CD14-positive monocyte (primary cell): ENCODE measurements around the gene SELENOP. TPM values are rescaled to one million over a fixed set of nuclear protein-coding genes. Genes with fewer than 3 reads are reported as not detected.

Experiments used
- DNase-seq, 3 donors: peaks; one replicate each; pipeline ENCODE4 v3.0.0-alpha.2; 2011 to 2022
- H2AFZ ChIP-seq: 2 replicates; pipeline ENCODE4 v1.6.0; 2012; ENCODE audit warnings: mild to moderate bottlenecking, low read depth, low read length, inconsistent platforms; ENCODE audit not compliant: insufficient read depth, poor library complexity, severe bottlenecking
- H3K27ac ChIP-seq, 2 donors: 1 replicate in 1 of 2; 2 replicates in 1 of 2; pipeline ENCODE4 v1.5.1; 2012 to 2013; ENCODE audit warnings: low read length in 2 of 2, control low read depth in 1 of 2, inconsistent platforms in 1 of 2, low read depth in 1 of 2, mild to moderate bottlenecking in 1 of 2
- H3K27me3 ChIP-seq, 2 donors: one replicate each; pipeline versions ENCODE4 v1.6.0 to v1.6.1; 2011 to 2013; ENCODE audit warnings: low read length in 2 of 2; ENCODE audit not compliant: control insufficient read depth in 2 of 2, insufficient read depth in 2 of 2
- H3K36me3 ChIP-seq, 2 donors: replicated peaks in 1 of 2; 1 replicate in 1 of 2; 2 replicates in 1 of 2; pipeline versions ENCODE4 v1.5.1 to v1.6.1; 2012 to 2013; ENCODE audit warnings: low read length in 2 of 2, control low read depth in 1 of 2, inconsistent platforms in 1 of 2, mild to moderate bottlenecking in 1 of 2; ENCODE audit not compliant: insufficient read depth in 2 of 2, control insufficient read depth in 1 of 2
- H3K4me1 ChIP-seq, 2 donors: 1 replicate in 1 of 2; 2 replicates in 1 of 2; pipeline versions ENCODE4 v1.5.1 to v1.6.1; 2012 to 2013; ENCODE audit warnings: low read length in 2 of 2, control low read depth in 1 of 2, inconsistent platforms in 1 of 2, mild to moderate bottlenecking in 1 of 2, moderate library complexity in 1 of 2; ENCODE audit not compliant: insufficient read depth in 2 of 2, control insufficient read depth in 1 of 2
- H3K4me2 ChIP-seq: replicated peaks from 2 replicates; pipeline ENCODE3; 2012; ENCODE audit warnings: low read length, moderate library complexity, mild to moderate bottlenecking; ENCODE audit not compliant: poor library complexity, severe bottlenecking; ENCODE audit errors: extremely low read depth
- H3K4me3 ChIP-seq, 3 experiments: fragments of 200-600 bp in 1 of 3; sonication (generic) in 1 of 3; replicated peaks in 1 of 3; 1 replicate in 2 of 3; 2 replicates in 1 of 3; pipeline ENCODE4 v1.5.1; 2011 to 2013; ENCODE audit warnings: low read length in 3 of 3, mild to moderate bottlenecking in 3 of 3, control low read depth in 2 of 3, low read depth in 2 of 3, inconsistent platforms in 1 of 3, moderate library complexity in 1 of 3
- H3K79me2 ChIP-seq: 2 replicates; pipeline ENCODE4 v1.6.0; 2012; ENCODE audit warnings: mild to moderate bottlenecking, control low read depth, inconsistent platforms, low read length, moderate library complexity; ENCODE audit not compliant: insufficient read depth
- H3K9ac ChIP-seq: 2 replicates; pipeline ENCODE4 v1.6.0; 2017; ENCODE audit warnings: low read length, mild to moderate bottlenecking; ENCODE audit not compliant: insufficient read depth, poor library complexity, severe bottlenecking
- H3K9me3 ChIP-seq, 2 donors: replicated peaks in 1 of 2; 1 replicate in 1 of 2; 2 replicates in 1 of 2; pipeline versions ENCODE4 v1.5.1 to v1.6.1; 2012 to 2013; ENCODE audit warnings: low read length in 2 of 2, control low read depth in 1 of 2; ENCODE audit not compliant: control insufficient read depth in 1 of 2, insufficient read depth in 1 of 2
- H4K20me1 ChIP-seq: 2 replicates; pipeline ENCODE4 v1.6.0; 2012; ENCODE audit warnings: mild to moderate bottlenecking, low read length, control low read depth, moderate library complexity; ENCODE audit not compliant: insufficient read depth
- H3K27ac Mint-ChIP-seq, 7 donors: one replicate each; pipeline ENCODE4 v1.8.0; 2020; ENCODE audit warnings: mild to moderate bottlenecking in 7 of 7, mixed read lengths in 7 of 7, moderate library complexity in 6 of 7, inconsistent platforms in 2 of 7
- H3K27me3 Mint-ChIP-seq, 3 donors: one replicate each; pipeline ENCODE4 v1.8.0; 2021 to 2022; ENCODE audit warnings: low read depth in 3 of 3, mild to moderate bottlenecking in 3 of 3, mixed read lengths in 3 of 3, moderate library complexity in 3 of 3, inconsistent platforms in 1 of 3
- H3K36me3 Mint-ChIP-seq, 2 donors: one replicate each; pipeline ENCODE4 v1.8.0; 2020; ENCODE audit warnings: mixed read lengths in 2 of 2, inconsistent platforms in 1 of 2, mild to moderate bottlenecking in 1 of 2
- H3K4me1 Mint-ChIP-seq: one replicate; pipeline ENCODE4 v1.8.0; 2020; ENCODE audit warnings: mild to moderate bottlenecking, mixed read lengths
- H3K4me3 Mint-ChIP-seq, 2 donors: one replicate each; pipeline ENCODE4 v1.8.0; 2020; ENCODE audit warnings: mild to moderate bottlenecking in 2 of 2, mixed read lengths in 2 of 2, moderate library complexity in 1 of 2
- H3K9me3 Mint-ChIP-seq, 7 donors: one replicate each; pipeline ENCODE4 v1.8.0; 2020 to 2022; ENCODE audit warnings: mixed read lengths in 7 of 7, mild to moderate bottlenecking in 6 of 7, moderate library complexity in 6 of 7, inconsistent platforms in 2 of 7
- CTCF ChIP-seq: fragments of 200-600 bp; IDR thresholded peaks from one replicate; pipeline ENCODE4 v1.8.0; 2022; ENCODE audit warnings: antibody characterized with exemption, mild to moderate bottlenecking
- WGBS: methylation state at CpG from one replicate; pipeline ENCODE4 v1.1.5; 2013; ENCODE audit warnings: missing lambda C conversion rate; ENCODE audit not compliant: insufficient coverage; 5-methylcytosine and 5-hydroxymethylcytosine counted together
- intact Hi-C, 2 donors: fragments of 100-400 bp; cut with micrococcal nuclease; formaldehyde crosslinking; loops; one replicate each; pipeline versions ENCODE4 v1.15.0 to v1.15.1; 2023
- polyA plus RNA-seq, 3 donors: library from polyadenylated mRNA; depleted of rRNA in 1 of 3; unstranded in 2 of 3; stranded (reverse) in 1 of 3; fragments of 300-500 nt in 2 of 3; fragments of >200 nt in 1 of 3; fragmentation: Illumina TruSeq in 2 of 3; gene quantifications; 1 replicate in 2 of 3; 2 replicates in 1 of 3; pipeline ENCODE4 v1.2.3, GENCODE V29; 2012 to 2021

SELENOP gene
- polyA plus RNA-seq, 3 donors, result 0.24 to 0.33 TPM; not detected in 1

- Histone ChIP-seq H3K27me3 (no peaks in the 10 kb centered on the region), H3K4me2 (no peak overlapping the region), H3K9me3 (no peaks in the 10 kb centered on the region), H3K79me2 (no peaks in the 10 kb centered on the region), H3K4me3 (no peak overlapping the region), H4K20me1 (no peaks in the 10 kb centered on the region), H3K36me3 (no peaks in the 10 kb centered on the region), H3K27ac (peak overlapping the region in 1 of 2 donors; percentile 17), H2AFZ (no peak overlapping the region), H3K4me1 (peaks cover 20 to 32% of the 10 kb centered on the region in 2 donors), H3K9ac (no peak overlapping the region)
- Mint-ChIP-seq H3K9me3 (peaks cover 0 to 3% (median 0%) of the 10 kb centered on the region in 7 donors), H3K4me3 (no peak overlapping the region), H3K4me1 (peaks cover 31% of the 10 kb centered on the region), H3K27me3 (peaks cover 0 to 2% (median 0%) of the 10 kb centered on the region in 3 donors), H3K36me3 (no peaks in the 10 kb centered on the region), H3K27ac (peak overlapping the region in 1 of 7 donors; percentile 28)
- peak in 1 of 3 donors; percentile 25 for DNase-seq
- no peak for TF ChIP-seq CTCF
- WGBS, result no CpG with 5 or more reads among the region's 1 CpG
- intact Hi-C loops, result no loop called here
These were observed 49.9 kb downstream of the SELENOP start for GRCh38 chr5:42761791-42762190.

DNA sequence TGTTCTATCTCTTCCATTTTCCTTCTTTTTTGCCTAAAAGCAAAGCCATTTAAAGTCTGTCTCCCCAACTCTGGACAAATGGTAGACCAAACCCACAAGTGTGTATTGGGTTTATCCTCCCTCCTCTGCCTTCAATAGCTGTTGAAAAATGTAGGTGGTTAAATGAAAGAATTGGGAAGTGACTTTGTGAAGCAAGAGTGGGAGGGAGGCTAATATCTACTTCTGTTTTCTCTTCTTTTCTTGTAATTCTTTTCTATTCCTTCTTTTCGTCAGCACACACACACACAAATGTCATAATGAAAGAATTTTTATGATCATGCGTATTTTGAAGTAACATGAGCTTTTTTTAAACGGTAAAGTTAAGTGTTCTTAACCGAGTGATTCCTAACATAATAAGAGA, 51.3 kb downstream of the SELENOP start:
- peak in 2 of 3 donors; percentile 8 to 16 for DNase-seq
- no peaks in the 10 kb centered on the region for H3K27me3 ChIP-seq
- no peak overlapping the region for H3K4me3 ChIP-seq
- peaks cover 0 to 2% (median 0%) of the 10 kb centered on the region in 3 donors for H3K27me3 Mint-ChIP-seq
- no peaks in the 10 kb centered on the region for H3K36me3 ChIP-seq
- H3K9me3 ChIP-seq, result no peaks in the 10 kb centered on the region
- no peaks in the 10 kb centered on the region for H3K79me2 ChIP-seq
- H3K4me1 ChIP-seq, result peaks cover 20 to 36% of the 10 kb centered on the region in 2 donors
- WGBS, result no CpG with 5 or more reads among the region's 4 CpGs
- H3K9me3 Mint-ChIP-seq, result peaks cover 0 to 3% (median 0%) of the 10 kb centered on the region in 7 donors
- H3K27ac Mint-ChIP-seq, result peak overlapping the region in 5 of 7 donors; percentile 9 to 72 (median 61)
- H2AFZ ChIP-seq, result no peak overlapping the region
- intact Hi-C loops, result no loop called here
- peaks cover 31% of the 10 kb centered on the region for H3K4me1 Mint-ChIP-seq
- peak overlapping the region; percentile 25 for H3K4me2 ChIP-seq
- no peaks in the 10 kb centered on the region for H3K36me3 Mint-ChIP-seq
- peak overlapping the region in 1 of 2 donors; percentile 28 for H3K4me3 Mint-ChIP-seq
- no peak for TF ChIP-seq CTCF
- no peaks in the 10 kb centered on the region for H4K20me1 ChIP-seq
- peak overlapping the region in 1 of 2 donors; percentile 1 for H3K27ac ChIP-seq
- no peak overlapping the region for H3K9ac ChIP-seq
